Fibroblast of lung (primary cell): ENCODE results near the gene MALAT1. TPM values are rescaled to one million over a fixed set of nuclear protein-coding genes. Genes with fewer than 3 reads are reported as not detected.
A peak's percentile ranks its signal among the peaks of the same experiment; 100 is the strongest.

Source experiments
- DNase-seq, 2 donors: peaks; one replicate each; pipeline versions ENCODE4 v3.0.0 to v3.0.0-alpha.2; 2010; ENCODE audit warnings: low read depth in 2 of 2
- H2AFZ ChIP-seq: 2 replicates; pipeline ENCODE4 v1.5.1; 2012; ENCODE audit warnings: low read length, control low read depth, inconsistent platforms
- H3K27ac ChIP-seq: 2 replicates; pipeline ENCODE4 v1.5.1; 2011; ENCODE audit warnings: low read length, control low read depth; ENCODE audit not compliant: insufficient read depth
- H3K27me3 ChIP-seq: 2 replicates; pipeline ENCODE4 v1.5.1; 2011; ENCODE audit warnings: mild to moderate bottlenecking, low read length; ENCODE audit not compliant: control insufficient read depth, insufficient read depth
- H3K36me3 ChIP-seq: 2 replicates; pipeline ENCODE4 v1.5.1; 2011; ENCODE audit warnings: low read length; ENCODE audit not compliant: control insufficient read depth, insufficient read depth
- H3K4me1 ChIP-seq: 2 replicates; pipeline ENCODE4 v1.5.1; 2011; ENCODE audit warnings: low read length; ENCODE audit not compliant: control insufficient read depth, insufficient read depth; ENCODE audit errors: extremely low read depth
- H3K4me2 ChIP-seq: 2 replicates; pipeline ENCODE4 v1.5.1; 2011; ENCODE audit warnings: low read length, control low read depth; ENCODE audit not compliant: insufficient read depth; ENCODE audit errors: extremely low read depth
- H3K4me3 ChIP-seq, 4 experiments: fragments of 200-600 bp in 1 of 4; sonication (generic) in 1 of 4; replicated peaks in 1 of 4; 2 replicates each; pipeline ENCODE4 v1.5.1; 2011 to 2016; ENCODE audit warnings: low read length in 4 of 4, low read depth in 3 of 4, mild to moderate bottlenecking in 3 of 4, control low read depth in 2 of 4, inconsistent platforms in 1 of 4, mixed read lengths in 1 of 4; ENCODE audit not compliant: insufficient read depth in 1 of 4; ENCODE audit errors: control extremely low read depth in 1 of 4
- H3K79me2 ChIP-seq: 2 replicates; pipeline ENCODE4 v1.5.1; 2012; ENCODE audit warnings: mild to moderate bottlenecking, low read length, inconsistent platforms; ENCODE audit not compliant: control insufficient read depth, insufficient read depth
- H3K9ac ChIP-seq: 2 replicates; pipeline ENCODE4 v1.5.1; 2011; ENCODE audit warnings: mild to moderate bottlenecking, low read length, control low read depth; ENCODE audit not compliant: insufficient read depth
- H3K9me3 ChIP-seq: 2 replicates; pipeline ENCODE4 v1.5.1; 2012; ENCODE audit warnings: low read depth, low read length; ENCODE audit not compliant: control insufficient read depth, insufficient read depth
- H4K20me1 ChIP-seq: 2 replicates; pipeline ENCODE4 v1.5.1; 2011; ENCODE audit warnings: low read length; ENCODE audit not compliant: control insufficient read depth, insufficient read depth; ENCODE audit errors: extremely low read depth
- EZH2 ChIP-seq: IDR thresholded peaks from 2 replicates; pipeline ENCODE4 v1.5.1; 2012; ENCODE audit warnings: low read length, control low read depth, mild to moderate bottlenecking; ENCODE audit errors: missing control alignments
- polyA plus RNA-seq, 2 donors: library from polyadenylated mRNA; depleted of rRNA in 1 of 2; stranded (reverse) in 1 of 2; unstranded in 1 of 2; fragments of >200 nt; gene quantifications; 2 replicates each; pipeline ENCODE4 v1.2.1, GENCODE V29; 2011 to 2012; ENCODE audit warnings: missing spikeins in 1 of 2
- total RNA-seq: library from RNA; depleted of rRNA; stranded (reverse); fragments of >200 nt; gene quantifications from 2 replicates; pipeline ENCODE4 v1.2.1, GENCODE V29; 2014
- TF ChIP-seq, protein P1 (sequence below), 2 donors: IDR thresholded peaks in 1 of 2; conservative IDR thresholded peaks in 1 of 2; 1 replicate in 1 of 2; 2 replicates in 1 of 2; pipeline ENCODE4 v1.5.1; 2011 to 2012; ENCODE audit warnings: low read length in 2 of 2, control low read depth in 1 of 2, inconsistent platforms in 1 of 2, low read depth in 1 of 2, mild to moderate bottlenecking in 1 of 2

The MALAT1 gene
- total and polyA plus RNA-seq, 2 donors (not counting 1 experiment from before 2014, with no cell fraction given) = 583 to 21,991 TPM

DNA sequence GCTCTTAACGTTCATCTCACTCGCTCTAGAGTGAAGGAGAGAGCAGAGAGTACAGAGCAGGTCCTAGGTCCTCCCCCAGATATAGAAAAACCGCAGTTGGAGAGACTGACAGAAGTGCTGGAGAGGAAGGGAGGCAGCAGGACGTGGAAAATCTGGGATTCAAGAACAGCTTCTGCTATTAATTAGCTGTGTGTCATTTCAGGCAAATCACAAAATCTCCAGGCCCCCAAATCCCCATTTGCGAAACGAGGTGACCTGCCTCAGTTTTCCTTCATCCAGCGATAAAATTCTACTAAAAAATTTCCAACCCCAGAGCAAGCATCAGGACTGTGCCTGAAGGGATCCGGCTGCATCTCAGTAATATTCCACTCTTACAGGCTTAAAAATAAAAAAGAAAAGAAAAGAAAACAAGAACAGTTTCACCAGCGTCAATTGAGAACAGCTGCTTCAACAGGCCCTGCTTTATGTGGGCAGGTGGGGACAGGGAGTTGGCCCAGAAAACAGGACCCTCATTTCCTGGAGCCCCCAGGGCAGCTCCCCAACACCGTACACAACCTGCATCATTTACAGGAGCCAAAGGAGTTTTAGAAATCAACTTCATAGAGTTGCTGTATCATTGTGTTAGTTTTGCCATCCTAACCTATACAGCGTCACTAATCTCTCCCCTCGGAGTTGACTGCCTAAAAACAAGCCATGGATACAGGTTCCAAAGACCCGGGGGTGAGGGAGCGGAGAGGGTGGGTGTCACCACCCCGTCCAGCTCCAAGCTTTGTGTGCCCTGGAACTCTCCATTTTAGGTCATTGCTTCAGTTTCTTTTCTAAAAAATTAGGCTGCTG, 2.3 kb upstream of the MALAT1 start:
- DNase-seq = peak; percentile 47 to 48
- Histone ChIP-seq H2AFZ (no peak overlapping the region), H3K4me3 (peak overlapping the region; percentile 42 to 62 (median 50)), H3K9me3 (no peaks in the 10 kb centered on the region), H3K4me2 (peak overlapping the region; percentile 98), H3K36me3 (peaks cover 4% of the 10 kb centered on the region), H3K27me3 (no peaks in the 10 kb centered on the region), H3K4me1 (peaks cover 36% of the 10 kb centered on the region), H3K9ac (peak overlapping the region; percentile 79), H3K79me2 (peaks cover 67% of the 10 kb centered on the region), H4K20me1 (no peaks in the 10 kb centered on the region), H3K27ac (peak overlapping the region; percentile 100)
- TF ChIP-seq, protein P1, sequence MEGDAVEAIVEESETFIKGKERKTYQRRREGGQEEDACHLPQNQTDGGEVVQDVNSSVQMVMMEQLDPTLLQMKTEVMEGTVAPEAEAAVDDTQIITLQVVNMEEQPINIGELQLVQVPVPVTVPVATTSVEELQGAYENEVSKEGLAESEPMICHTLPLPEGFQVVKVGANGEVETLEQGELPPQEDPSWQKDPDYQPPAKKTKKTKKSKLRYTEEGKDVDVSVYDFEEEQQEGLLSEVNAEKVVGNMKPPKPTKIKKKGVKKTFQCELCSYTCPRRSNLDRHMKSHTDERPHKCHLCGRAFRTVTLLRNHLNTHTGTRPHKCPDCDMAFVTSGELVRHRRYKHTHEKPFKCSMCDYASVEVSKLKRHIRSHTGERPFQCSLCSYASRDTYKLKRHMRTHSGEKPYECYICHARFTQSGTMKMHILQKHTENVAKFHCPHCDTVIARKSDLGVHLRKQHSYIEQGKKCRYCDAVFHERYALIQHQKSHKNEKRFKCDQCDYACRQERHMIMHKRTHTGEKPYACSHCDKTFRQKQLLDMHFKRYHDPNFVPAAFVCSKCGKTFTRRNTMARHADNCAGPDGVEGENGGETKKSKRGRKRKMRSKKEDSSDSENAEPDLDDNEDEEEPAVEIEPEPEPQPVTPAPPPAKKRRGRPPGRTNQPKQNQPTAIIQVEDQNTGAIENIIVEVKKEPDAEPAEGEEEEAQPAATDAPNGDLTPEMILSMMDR (conservative IDR thresholded peaks at IDR 0.05 in 1 of 2, IDR thresholded peaks at IDR 0.05 in 1 of 2; ENCODE audit: low read depth in 1 of 2, low read length in 2 of 2) = no peak
- TF ChIP-seq EZH2 = no peak

DNA sequence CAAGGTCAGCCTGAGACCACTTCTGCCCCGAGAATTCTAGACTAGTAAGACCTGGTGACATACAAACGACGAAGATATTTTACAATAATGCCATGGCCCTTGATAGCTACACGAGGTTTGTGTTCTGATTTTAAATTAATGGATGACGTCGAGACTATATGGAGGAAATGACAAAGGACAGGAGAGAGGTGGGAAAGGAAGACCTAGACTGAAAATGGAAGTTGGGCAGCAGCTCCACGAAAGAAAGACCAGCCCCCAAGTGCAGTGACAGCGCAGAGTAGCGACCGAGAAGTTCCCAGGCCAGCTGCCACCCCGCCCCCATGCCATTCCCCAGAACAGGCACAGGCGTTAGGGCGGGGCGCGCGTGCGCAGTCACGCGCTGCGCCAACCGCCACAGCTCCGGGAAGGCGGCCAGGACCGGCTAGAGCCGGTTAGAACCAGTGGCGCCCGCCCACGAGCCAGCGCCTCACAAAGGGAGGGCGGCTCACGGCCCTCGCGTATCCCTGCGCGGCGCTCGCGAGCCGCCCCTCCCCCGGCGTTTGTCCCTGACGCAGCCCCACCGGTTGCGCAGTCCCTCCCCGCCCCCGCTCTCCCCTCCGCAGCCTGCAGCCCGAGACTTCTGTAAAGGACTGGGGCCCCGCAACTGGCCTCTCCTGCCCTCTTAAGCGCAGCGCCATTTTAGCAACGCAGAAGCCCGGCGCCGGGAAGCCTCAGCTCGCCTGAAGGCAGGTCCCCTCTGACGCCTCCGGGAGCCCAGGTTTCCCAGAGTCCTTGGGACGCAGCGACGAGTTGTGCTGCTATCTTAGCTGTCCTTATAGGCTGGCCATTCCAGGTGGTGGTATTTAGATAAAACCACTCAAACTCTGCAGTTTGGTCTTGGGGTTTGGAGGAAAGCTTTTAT, 1.5 kb upstream of the MALAT1 start:
- H3K27me3 ChIP-seq = no peaks in the 10 kb centered on the region
- no peaks in the 10 kb centered on the region for H4K20me1 ChIP-seq
- H3K79me2 ChIP-seq = peaks cover 74% of the 10 kb centered on the region
- peaks cover 4% of the 10 kb centered on the region for H3K36me3 ChIP-seq
- H3K27ac ChIP-seq = peak overlapping the region; percentile 100
- no peak overlapping the region for H2AFZ ChIP-seq
- H3K9me3 ChIP-seq = no peaks in the 10 kb centered on the region
- DNase-seq = peak; percentile 98 to 99
- H3K4me2 ChIP-seq = peak overlapping the region; percentile 98
- peak overlapping the region; percentile 88 for H3K9ac ChIP-seq
- peak overlapping the region; percentile 72 to 98 (median 76) for H3K4me3 ChIP-seq
- TF ChIP-seq, protein P1 (conservative IDR thresholded peaks at IDR 0.05 in 1 of 2, IDR thresholded peaks at IDR 0.05 in 1 of 2; ENCODE audit: low read depth in 1 of 2, low read length in 2 of 2) = no peak
- no peak for TF ChIP-seq EZH2
- H3K4me1 ChIP-seq = peaks cover 27% of the 10 kb centered on the region
